ENCODE data around the gene RASL10A. TPM values are rescaled to one million over a fixed set of nuclear protein-coding genes. Genes with fewer than 3 reads are reported as not detected.

RASL10A gene
- total and polyA plus RNA-seq, 2 experiments from 2014 or later = 1.6 to 3.0 TPM

GRCh38 chr22:29269731-29270474 lies 45.6 kb downstream of the RASL10A start:
- H3K36me3 ChIP-seq (ENCODE audit: insufficient read depth) = peaks cover 42% of the 10 kb centered on the region
- H3K27me3 Mint-ChIP-seq (ENCODE audit: insufficient read depth, low read depth, poor library complexity) = peaks cover 17% of the 10 kb centered on the region
- H3K27me3 ChIP-seq (ENCODE audit: insufficient read depth) = no peaks in the 10 kb centered on the region
- no peaks in the 10 kb centered on the region for H3K9me2 ChIP-seq (ENCODE audit: insufficient read depth)
- no peak for ATAC-seq
- peaks cover 5% of the 10 kb centered on the region for H3F3A ChIP-seq (replicated peaks; ENCODE audit: low read depth)
- H3K4me1 Mint-ChIP-seq = peaks cover 40% of the 10 kb centered on the region
- peaks cover 89% of the 10 kb centered on the region for H3K79me2 ChIP-seq (replicated peaks; ENCODE audit: insufficient read depth)
- no peaks in the 10 kb centered on the region for H3K9me3 Mint-ChIP-seq
- H3K4me2 ChIP-seq = peak overlapping the region; percentile 100
- no peak overlapping the region for H2AFZ ChIP-seq
- H3K27ac ChIP-seq (ENCODE audit: low read depth) = no peak overlapping the region; the same call in 1 of the 2 replicates
- H4K20me1 ChIP-seq (replicated peaks; ENCODE audit: insufficient read depth) = peaks cover 57% of the 10 kb centered on the region
- peaks cover 84% of the 10 kb centered on the region for H3K36me3 Mint-ChIP-seq (ENCODE audit: low read depth)
- peak overlapping the region; percentile 99 for H3K4me3 ChIP-seq
- peak; percentile 49 for DNase-seq (ENCODE audit: low spot score)
- peaks cover 34% of the 10 kb centered on the region for H3K4me1 ChIP-seq (ENCODE audit: insufficient read depth)
- TF ChIP-seq JUNB (IDR thresholded peaks at IDR 0.05; ENCODE audit: unreplicated experiment) (no peak), CREB1 (CRISPR knock-in tag; IDR thresholded peaks at IDR 0.05; ENCODE audit: low read depth) (no peak)
- peak overlapping the region; percentile 99; the same call in 1 of the 2 replicates for H3K27ac Mint-ChIP-seq
- H3K4me3 Mint-ChIP-seq = peak overlapping the region; percentile 92

- peaks cover 19% of the 10 kb centered on the region for H3K27me3 Mint-ChIP-seq (ENCODE audit: insufficient read depth, low read depth, poor library complexity)
- Histone ChIP-seq H3F3A (replicated peaks; ENCODE audit: low read depth) (peaks cover 5% of the 10 kb centered on the region), H3K36me3 (ENCODE audit: insufficient read depth) (peaks cover 40% of the 10 kb centered on the region), H3K4me3 (peak overlapping the region; percentile 99), H3K27me3 (ENCODE audit: insufficient read depth) (no peaks in the 10 kb centered on the region), H3K4me1 (ENCODE audit: insufficient read depth) (peaks cover 34% of the 10 kb centered on the region), H3K27ac (ENCODE audit: low read depth) (peak overlapping the region; percentile 100), H4K20me1 (replicated peaks; ENCODE audit: insufficient read depth) (peaks cover 50% of the 10 kb centered on the region), H3K9me2 (ENCODE audit: insufficient read depth) (no peaks in the 10 kb centered on the region), H3K4me2 (peak overlapping the region; percentile 100), H3K79me2 (replicated peaks; ENCODE audit: insufficient read depth) (peaks cover 82% of the 10 kb centered on the region), H2AFZ (no peak overlapping the region)
- no peak for ATAC-seq
- H3K36me3 Mint-ChIP-seq (ENCODE audit: low read depth) = peaks cover 83% of the 10 kb centered on the region
- peak overlapping the region; percentile 92 for H3K4me3 Mint-ChIP-seq
- TF ChIP-seq ZNF331 (CRISPR knock-in tag; IDR thresholded peaks at IDR 0.05; ENCODE audit: low read depth) (no peak), CREB1 (CRISPR knock-in tag; IDR thresholded peaks at IDR 0.05; ENCODE audit: low read depth) (no peak), STAT1 (IDR thresholded peaks at IDR 0.05; ENCODE audit: unreplicated experiment) (no peak), ZNF462 (CRISPR knock-in tag; IDR thresholded peaks at IDR 0.05) (no peak), JUNB (IDR thresholded peaks at IDR 0.05; ENCODE audit: unreplicated experiment) (no peak), ZNF114 (CRISPR knock-in tag; IDR thresholded peaks at IDR 0.05) (no peak), REST (IDR thresholded peaks at IDR 0.05; ENCODE audit: unreplicated experiment) (no peak), POLR2AphosphoS5 (IDR thresholded peaks at IDR 0.05; ENCODE audit: low read depth) (no peak)
- no peaks in the 10 kb centered on the region for H3K9me3 Mint-ChIP-seq
- H3K27ac Mint-ChIP-seq = peak overlapping the region; percentile 99
- peak; percentile 13 for DNase-seq (ENCODE audit: low spot score)
- peaks cover 40% of the 10 kb centered on the region for H3K4me1 Mint-ChIP-seq
Observed at GRCh38 chr22:29269230-29269604, 46.3 kb downstream of the RASL10A start.

All from GM23338 (cell line).